HL-60/S4 treated with retinoic acid at 250 ng/mL for 4 days and 3 days (cell line): ENCODE results near the gene PITRM1.
"Not testable (repeated sequence)": the region's sequence is repeated elsewhere in the genome, so short reads cannot be mapped to it uniquely, and the experiment has no call there.

ENCODE experiments used
- in situ Hi-C: fragments of 300-500 bp; cut with MboI; formaldehyde crosslinking; loops from 2 replicates; pipeline ENCODE4 v1.7.0; 2022; ENCODE audit warnings: low sequenced_read_pairs

Gene PITRM1

DNA sequence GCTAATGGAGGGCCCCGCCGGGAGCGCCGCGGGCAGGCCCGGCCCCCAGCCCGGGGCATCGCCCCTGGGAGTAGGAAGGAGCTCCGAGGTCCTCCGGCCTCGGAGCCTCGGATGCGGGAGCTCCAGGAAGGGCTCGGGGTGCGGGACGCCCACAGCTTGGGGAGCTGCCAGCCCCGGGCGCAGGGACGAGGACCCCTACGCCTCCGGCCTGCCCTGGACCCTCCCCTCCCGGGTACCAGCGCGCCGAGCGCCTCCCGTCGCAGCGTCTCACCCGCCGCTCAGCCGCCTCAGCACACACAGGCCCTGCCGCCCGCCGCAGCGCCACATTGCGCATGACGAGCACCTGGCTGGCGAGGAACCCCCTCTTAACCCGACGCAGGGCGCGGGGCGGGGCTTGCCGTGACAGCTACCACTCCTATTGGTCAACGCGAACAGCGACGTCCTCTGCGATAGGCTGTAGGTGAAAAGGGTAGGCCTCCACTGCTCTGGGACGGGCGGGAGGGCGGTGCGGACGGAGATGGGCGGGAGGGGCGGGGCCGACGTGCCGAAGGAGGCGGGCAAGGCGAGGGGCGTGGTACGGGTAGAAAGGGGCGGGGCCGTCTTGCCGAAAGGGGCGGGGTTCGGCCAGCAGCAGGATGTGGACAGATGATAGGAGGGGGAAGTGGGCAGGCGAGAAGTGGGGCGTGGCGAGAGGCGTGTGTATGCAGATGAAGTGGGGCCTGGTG is at the start of gene PITRM1:
Gene PITRM1 (minus strand): TSS at position 337 of the 725 bp plus-strand sequence. CDS start 10 bp downstream, at position 327.
- in situ Hi-C loops = no loop called here

- in situ Hi-C loops = no loop called here
These were observed 49.5 kb upstream of the PITRM1 start for GRCh38 chr10:3222068-3222467.

GRCh38 chr10:3221601-3222000 is 49.0 kb upstream of the PITRM1 start:
- in situ Hi-C loops = not testable (repeated sequence)

DNA sequence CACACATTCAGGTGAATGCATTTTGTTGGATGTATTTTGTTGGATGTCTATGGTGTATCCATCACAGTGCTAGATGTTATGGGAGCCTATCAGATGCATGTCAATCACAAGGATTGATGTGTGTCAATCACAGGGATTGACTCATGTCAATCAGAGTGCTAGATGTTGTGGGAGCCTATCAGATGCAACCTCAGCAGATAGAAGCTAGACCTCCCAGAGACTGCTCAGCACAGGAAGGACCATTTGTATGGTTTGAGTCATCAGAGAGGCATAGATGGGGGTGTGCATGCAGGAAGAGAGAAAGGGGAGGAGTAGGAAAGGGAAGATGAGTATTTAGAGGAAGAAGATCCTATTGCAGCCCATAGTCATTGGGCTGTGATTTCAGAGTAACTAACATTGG is 48.3 kb upstream of the PITRM1 start:
- in situ Hi-C loops = no loop called here

- in situ Hi-C loops = not testable (repeated sequence)
These were observed 46.5 kb upstream of the PITRM1 start for GRCh38 chr10:3219021-3219628.

DNA sequence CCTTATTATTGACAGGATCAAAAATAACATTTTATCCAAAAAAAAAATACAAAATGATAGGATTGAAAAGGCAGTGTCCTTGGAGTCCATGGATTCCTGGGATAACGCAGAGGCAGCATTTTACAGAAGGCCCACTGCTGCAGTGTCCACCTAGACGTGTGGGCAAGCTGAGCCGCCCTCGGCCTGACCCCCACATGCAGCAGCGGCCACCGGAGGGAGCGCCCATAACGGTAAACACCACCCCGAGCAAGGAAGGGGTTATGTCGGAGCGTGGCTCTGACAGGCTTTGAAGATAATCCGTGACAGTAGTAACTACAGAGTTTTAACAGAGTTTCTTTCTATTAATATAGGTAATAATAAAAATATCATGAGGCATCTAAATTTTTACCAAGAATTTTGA is 45.3 kb upstream of the PITRM1 start:
- in situ Hi-C loops = no loop called here

DNA sequence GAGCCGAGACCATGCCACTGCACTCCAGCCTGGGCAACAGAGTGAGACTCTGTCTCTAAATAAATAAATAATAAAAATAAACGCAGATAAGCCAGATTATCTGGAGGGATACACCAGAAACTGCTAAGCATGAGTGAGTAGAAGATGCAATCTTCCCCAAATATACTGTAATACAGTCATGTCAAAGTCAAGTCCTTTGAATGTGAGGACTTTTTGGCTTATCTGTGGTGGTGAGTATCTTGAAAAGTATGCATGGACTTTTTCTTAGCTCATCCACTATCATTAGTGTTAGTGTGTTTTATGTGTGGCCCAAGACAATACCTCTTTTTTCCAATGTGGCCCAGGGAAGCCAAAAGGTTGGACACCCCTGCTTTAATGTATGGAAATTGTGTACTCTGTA is 44.7 kb upstream of the PITRM1 start:
- in situ Hi-C loops = no loop called here

- in situ Hi-C loops = no loop called here
These were observed 42.7 kb upstream of the PITRM1 start for GRCh38 chr10:3215153-3215775.

DNA sequence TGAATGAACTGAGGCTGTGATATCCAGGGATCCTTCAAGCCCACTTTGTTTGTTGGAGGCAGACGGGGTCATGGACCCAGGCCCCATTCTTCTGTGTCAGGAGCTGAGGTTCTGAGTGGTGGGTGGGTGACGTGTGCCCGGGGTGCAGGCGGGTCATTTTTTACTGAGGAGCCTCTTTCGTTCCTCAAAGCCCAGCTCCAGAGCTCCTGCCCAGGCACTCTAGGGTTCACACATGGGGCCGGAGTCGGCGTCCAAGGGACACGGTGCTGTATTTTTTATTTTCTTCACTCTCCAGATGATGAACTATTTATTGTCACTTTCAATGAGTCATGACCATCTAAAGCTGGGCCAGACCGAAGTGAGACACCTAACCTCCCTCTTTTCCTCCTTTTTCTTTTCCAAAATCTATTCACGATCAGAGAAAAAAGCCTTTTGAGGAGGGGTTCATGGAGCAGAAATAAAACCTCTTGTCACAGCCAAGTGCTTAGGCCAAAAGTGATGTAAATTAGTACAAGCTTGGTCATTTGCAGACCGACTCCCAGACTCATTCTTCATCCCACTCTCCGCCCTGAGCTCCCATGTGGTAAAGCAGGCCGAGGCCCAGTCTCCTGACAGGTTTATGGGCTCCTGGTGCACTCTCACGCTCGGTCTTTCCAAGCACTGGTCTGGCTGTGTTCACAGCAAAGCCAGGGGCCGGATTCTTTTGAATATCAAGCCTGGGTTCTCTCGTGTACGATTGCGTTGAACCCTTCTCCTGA is 41.4 kb upstream of the PITRM1 start:
- in situ Hi-C loops = no loop called here

- in situ Hi-C loops = no loop called here
These were observed 40.6 kb upstream of the PITRM1 start for GRCh38 chr10:3213208-3213607.

- in situ Hi-C loops = no loop called here
These were observed 37.8 kb upstream of the PITRM1 start for GRCh38 chr10:3210251-3210877.

GRCh38 chr10:3208481-3209406 is 36.2 kb upstream of the PITRM1 start:
- in situ Hi-C loops = no loop called here

GRCh38 chr10:3207351-3207750 is 34.8 kb upstream of the PITRM1 start:
- in situ Hi-C loops = no loop called here

GRCh38 chr10:3206511-3207157 is 34.1 kb upstream of the PITRM1 start:
- in situ Hi-C loops = no loop called here

DNA sequence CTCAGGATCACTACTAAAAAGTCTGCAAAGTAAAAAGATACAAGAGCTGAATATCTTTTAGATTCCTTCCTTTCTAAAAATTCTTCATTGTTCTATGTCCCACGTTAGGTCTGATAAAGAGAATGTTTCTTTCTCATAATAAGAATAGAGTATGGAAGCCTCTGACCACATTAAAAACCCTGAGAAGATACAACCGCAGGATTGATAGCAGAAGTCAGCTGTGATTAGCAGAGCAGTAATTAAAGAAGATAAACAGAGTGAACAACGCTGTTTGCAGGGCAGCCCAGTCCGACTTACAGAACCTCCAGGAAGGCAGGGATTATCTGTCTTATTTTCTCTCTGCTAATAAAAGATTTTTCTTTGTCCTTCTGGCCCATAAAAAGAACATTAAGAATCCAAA is 31.4 kb upstream of the PITRM1 start:
- in situ Hi-C loops = no loop called here

DNA sequence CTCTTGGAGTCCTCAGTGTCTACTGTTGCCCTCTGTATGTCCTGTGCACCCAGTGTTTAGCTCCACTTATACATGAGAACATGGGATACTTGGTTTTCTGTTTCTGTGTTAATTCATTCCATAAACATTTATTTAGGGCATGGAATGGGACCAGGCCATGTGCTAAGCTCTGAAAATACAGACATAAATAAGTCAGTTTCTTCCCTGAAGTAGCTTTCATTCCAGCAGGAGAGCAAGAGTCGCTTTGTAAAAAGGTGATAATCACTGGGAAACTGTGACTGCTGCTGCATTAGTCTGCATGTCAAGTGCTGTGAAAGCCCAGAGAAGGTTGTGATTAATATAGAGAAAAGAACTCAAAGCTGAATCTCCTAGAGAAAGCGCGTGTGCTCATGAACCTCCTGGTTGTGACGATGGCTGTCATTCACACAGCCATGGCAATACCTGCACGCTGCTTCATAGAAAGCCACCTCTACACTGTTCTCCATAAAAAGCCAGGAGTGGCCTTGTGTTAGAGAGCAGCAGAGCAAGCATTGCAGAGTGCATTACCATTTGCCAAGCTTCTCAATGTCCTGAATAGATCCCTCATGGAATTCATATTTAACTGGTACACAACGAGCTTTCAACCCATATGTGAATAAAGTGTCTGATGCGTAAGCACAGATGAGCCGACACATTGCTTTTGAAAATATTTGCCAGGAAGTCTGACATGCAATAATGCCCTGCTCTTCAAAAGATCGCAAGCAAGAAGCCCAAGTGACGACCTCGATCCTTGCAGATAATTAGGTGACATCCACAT is 30.6 kb upstream of the PITRM1 start:
- in situ Hi-C loops = no loop called here

- in situ Hi-C loops = no loop called here
These were observed 29.2 kb upstream of the PITRM1 start for GRCh38 chr10:3201796-3202195.

- in situ Hi-C loops = no loop called here
These were observed 26.9 kb upstream of the PITRM1 start for GRCh38 chr10:3199488-3199887.

GRCh38 chr10:3198900-3199299 is 26.3 kb upstream of the PITRM1 start:
- in situ Hi-C loops = no loop called here
